GM21786 (cell line): ENCODE data around the gene CAMKK2.
"Not testable (repeated sequence)": the region's sequence is repeated elsewhere in the genome, so short reads cannot be mapped to it uniquely, and the experiment has no call there.

Source experiments
- ATAC-seq: cut with Tn5 transposase; IDR thresholded peaks from one replicate; pipeline ENCODE4 v1.9.1; 2021; ENCODE audit not compliant: unreplicated experiment

CAMKK2 gene

GRCh38 chr12:121202407-121203355 is 93.8 kb downstream of the CAMKK2 start:
- no peak for ATAC-seq

GRCh38 chr12:121201140-121201539 is 95.4 kb downstream of the CAMKK2 start:
- not testable (repeated sequence) for ATAC-seq

GRCh38 chr12:121198949-121199348 is 97.6 kb downstream of the CAMKK2 start:
- no peak for ATAC-seq

GRCh38 chr12:121196902-121197301 is 99.6 kb downstream of the CAMKK2 start:
- no peak for ATAC-seq

GRCh38 chr12:121191151-121191550 is 105.4 kb downstream of the CAMKK2 start:
- no peak for ATAC-seq

GRCh38 chr12:121190523-121191031 is 105.9 kb downstream of the CAMKK2 start:
- no peak for ATAC-seq

GRCh38 chr12:121189619-121190155 is 106.8 kb downstream of the CAMKK2 start:
- ATAC-seq: no peak

- no peak for ATAC-seq
Measured at GRCh38 chr12:121189131-121189530, 107.4 kb downstream of the CAMKK2 start.

GRCh38 chr12:121188227-121188626 is 108.3 kb downstream of the CAMKK2 start:
- no peak for ATAC-seq
